BLaER1 (cell line): ENCODE data around the gene CDK14.
"Not testable (repeated sequence)": the region's sequence is repeated elsewhere in the genome, so short reads cannot be mapped to it uniquely, and the experiment has no call there.

Experiments
- H3K27ac ChIP-seq: shearing (Covaris generic); formaldehyde crosslinking; 2 replicates; pipeline ENCODE4 v1.8.1; 2022
- H3K27me3 ChIP-seq: shearing (Covaris generic); formaldehyde crosslinking; 2 replicates; pipeline ENCODE4 v1.8.1; 2022
- H3K36me3 ChIP-seq: shearing (Covaris generic); formaldehyde crosslinking; 2 replicates; pipeline ENCODE4 v1.8.1; 2022
- H3K4me1 ChIP-seq: shearing (Covaris generic); formaldehyde crosslinking; 2 replicates; pipeline ENCODE4 v1.8.1; 2022
- H3K4me2 ChIP-seq: shearing (Covaris generic); formaldehyde crosslinking; 2 replicates; pipeline ENCODE4 v1.8.1; 2022
- H3K4me3 ChIP-seq: shearing (Covaris generic); formaldehyde crosslinking; 2 replicates; pipeline ENCODE4 v1.8.1; 2022
- H3K9ac ChIP-seq: shearing (Covaris generic); formaldehyde crosslinking; 2 replicates; pipeline ENCODE4 v1.8.1; 2022
- H3K9me3 ChIP-seq: shearing (Covaris generic); formaldehyde crosslinking; 2 replicates; pipeline ENCODE4 v1.8.1; 2022
- H4K20me1 ChIP-seq: shearing (Covaris generic); formaldehyde crosslinking; 2 replicates; pipeline ENCODE4 v1.8.1; 2022
- Cebpa-rat ChIP-seq: shearing (Covaris generic); IDR thresholded peaks from 2 replicates; pipeline ENCODE4 v1.8.1; 2022

Gene CDK14

DNA sequence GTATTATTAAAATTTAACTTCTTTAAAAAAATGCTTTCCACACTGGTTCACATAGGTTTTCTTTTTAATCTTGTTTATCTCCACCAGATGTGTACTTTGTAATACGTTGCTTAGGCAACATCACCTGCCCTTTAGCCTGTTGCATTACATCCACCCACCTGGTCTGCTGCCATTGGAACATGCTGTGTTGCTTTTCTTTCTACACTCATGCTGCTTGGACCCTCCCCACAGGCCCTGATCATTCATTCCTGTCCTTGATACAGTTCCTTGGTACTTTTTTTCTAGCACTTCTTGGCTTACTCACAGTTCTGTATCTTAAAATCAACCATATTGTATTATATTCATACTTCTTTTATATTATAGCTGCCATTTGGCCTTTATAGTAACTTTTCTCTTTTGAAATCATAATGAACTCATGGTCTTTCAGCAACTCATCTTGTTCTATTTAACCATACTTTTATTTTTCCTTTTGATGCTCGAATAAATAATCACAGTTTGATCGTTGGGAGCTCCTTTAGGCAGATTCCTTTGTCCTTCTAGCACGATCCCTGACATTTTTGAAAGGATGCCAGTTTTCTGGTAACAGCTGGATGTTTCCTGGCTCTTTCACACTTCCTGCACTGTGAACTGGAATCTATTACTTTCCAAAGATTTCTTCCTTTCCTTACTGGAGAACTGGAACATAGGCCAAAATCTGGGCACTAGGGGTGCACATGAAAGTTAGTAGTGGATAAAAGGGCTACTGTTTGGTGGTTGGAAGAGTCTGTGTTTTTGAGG lies 125.1 kb downstream of the CDK14 start:
- H3K27me3 ChIP-seq = no peaks in the 10 kb centered on the region
- H3K27ac ChIP-seq = no peak overlapping the region
- H3K9ac ChIP-seq = no peak overlapping the region
- H3K4me1 ChIP-seq = peaks cover 20% of the 10 kb centered on the region
- no peak for TF ChIP-seq Cebpa-rat
- no peak overlapping the region for H3K4me2 ChIP-seq
- H3K9me3 ChIP-seq = no peaks in the 10 kb centered on the region
- H3K36me3 ChIP-seq = 0 out of 2 replicates have a peak, but pooled peaks cover 6% of the 10 kb centered on the region
- H4K20me1 ChIP-seq = no peaks in the 10 kb centered on the region
- H3K4me3 ChIP-seq = no peak overlapping the region

DNA sequence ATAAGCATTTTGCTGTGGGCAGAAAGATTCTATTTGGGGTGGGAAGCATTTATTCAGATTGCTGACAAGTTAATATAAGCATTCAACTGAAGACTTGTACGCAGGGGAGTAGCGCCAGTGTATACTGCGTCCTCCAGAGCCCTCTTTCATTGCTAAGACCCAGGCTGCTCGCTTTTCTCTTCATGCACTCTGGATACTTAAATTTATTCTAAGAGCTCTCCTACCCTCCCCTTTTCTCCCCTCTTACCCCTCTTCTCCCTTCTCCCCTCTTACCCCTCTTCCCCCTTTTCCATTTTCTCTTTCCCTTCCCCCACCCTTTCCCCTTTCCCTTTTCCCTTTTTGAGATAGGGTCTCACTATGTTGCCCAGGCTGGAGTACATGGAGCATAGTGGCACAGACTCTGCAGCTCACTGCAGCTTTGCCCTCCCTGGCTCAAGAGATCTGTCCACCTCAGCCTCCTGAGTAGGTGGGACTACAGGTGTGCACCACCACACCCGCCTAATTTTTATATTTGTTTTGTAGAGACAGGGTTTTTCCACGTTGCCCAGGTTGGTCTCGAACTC lies 125.8 kb downstream of the CDK14 start:
- Histone ChIP-seq H3K4me1 (peaks cover 28% of the 10 kb centered on the region), H3K27ac (no peak overlapping the region)

DNA sequence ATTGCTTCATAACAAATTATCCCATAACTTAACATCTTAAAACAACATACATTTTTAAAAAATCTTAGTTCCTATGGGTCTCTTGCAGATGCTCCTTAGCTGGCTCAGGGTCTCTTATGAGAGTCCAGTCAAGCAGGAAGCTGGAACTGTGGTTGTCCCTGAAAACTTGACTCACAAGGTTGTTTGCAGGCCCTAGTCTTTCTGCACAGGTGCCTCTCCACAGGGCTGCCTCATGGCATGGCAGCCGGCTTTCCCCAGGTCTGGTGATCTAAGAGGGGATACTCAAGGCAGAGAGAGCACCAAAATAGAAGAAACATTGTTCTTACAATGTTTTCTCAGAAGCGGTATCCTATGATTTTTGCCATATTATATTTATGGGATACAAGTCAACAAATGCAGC lies 127.1 kb downstream of the CDK14 start:
- H3K36me3 ChIP-seq = peaks cover 9% of the 10 kb centered on the region; the same call in 1 of the 2 replicates
- no peak overlapping the region for H3K9ac ChIP-seq
- H3K9me3 ChIP-seq = no peaks in the 10 kb centered on the region
- no peak for TF ChIP-seq Cebpa-rat
- H3K27me3 ChIP-seq = no peaks in the 10 kb centered on the region
- H4K20me1 ChIP-seq = no peaks in the 10 kb centered on the region
- H3K27ac ChIP-seq = no peak overlapping the region
- H3K4me1 ChIP-seq = peaks cover 39% of the 10 kb centered on the region
- H3K4me2 ChIP-seq = peak overlapping the region; percentile 39; the same call in 1 of the 2 replicates
- H3K4me3 ChIP-seq = no peak overlapping the region

More for the DNA sequence above, 125.8 kb downstream of the CDK14 start:
- Histone ChIP-seq H3K4me2 (no peak overlapping the region), H4K20me1 (no peaks in the 10 kb centered on the region), H3K4me3 (no peak overlapping the region), H3K9me3 (no peaks in the 10 kb centered on the region), H3K36me3 (peaks cover 11% of the 10 kb centered on the region; the same call in 1 of the 2 replicates), H3K9ac (no peak overlapping the region), H3K27me3 (no peaks in the 10 kb centered on the region)
- TF ChIP-seq Cebpa-rat = no peak

DNA sequence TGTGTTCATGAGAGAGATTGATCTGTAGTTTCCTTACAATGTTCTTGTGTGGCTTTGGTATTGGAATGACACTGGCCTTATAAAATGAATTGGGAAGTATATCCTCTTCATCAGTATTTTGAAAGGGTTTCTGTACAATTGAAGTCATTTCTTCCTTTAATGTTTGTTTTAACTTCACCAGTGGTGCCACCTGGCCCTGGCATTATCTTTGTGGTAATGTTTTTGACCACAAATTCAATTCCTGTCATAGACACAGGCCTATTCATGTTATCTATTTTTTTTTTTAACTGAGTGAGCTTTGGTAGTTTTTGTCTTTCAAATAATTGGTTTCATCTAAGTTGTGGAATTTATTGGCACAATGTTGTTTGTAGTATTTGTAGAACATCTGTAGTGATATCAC lies 127.7 kb downstream of the CDK14 start:
- TF ChIP-seq Cebpa-rat = no peak
- H3K4me2 ChIP-seq = peak overlapping the region; percentile 39
- peaks cover 39% of the 10 kb centered on the region for H3K4me1 ChIP-seq
- H3K27ac ChIP-seq = no peak overlapping the region
- peaks cover 5% of the 10 kb centered on the region for H3K9me3 ChIP-seq
- peaks cover 10% of the 10 kb centered on the region; the same call in 1 of the 2 replicates for H3K36me3 ChIP-seq
- no peak overlapping the region for H3K9ac ChIP-seq
- no peaks in the 10 kb centered on the region for H4K20me1 ChIP-seq
- no peaks in the 10 kb centered on the region for H3K27me3 ChIP-seq
- no peak overlapping the region for H3K4me3 ChIP-seq

DNA sequence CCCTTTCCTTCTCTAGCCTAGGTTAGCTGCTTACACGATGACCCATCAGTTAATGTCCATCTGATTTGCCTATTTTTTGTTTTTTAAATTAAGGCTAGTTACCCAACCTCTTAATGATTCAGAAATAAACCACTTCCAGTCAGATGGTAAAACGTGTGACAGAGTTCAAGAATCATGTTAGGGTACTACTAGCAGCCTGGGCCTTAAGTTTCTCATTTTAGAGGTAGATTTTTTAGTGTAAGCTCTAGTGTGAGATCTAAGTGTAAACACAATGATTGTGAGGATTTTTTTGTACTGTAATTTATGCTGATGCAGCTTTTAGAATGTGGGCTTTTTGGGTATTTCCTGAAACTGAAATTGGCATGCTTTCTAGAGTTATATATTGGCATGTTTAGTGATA lies 130.0 kb downstream of the CDK14 start:
- H3K27ac ChIP-seq = no peak overlapping the region
- no peaks in the 10 kb centered on the region for H3K27me3 ChIP-seq
- 0 out of 2 replicates have a peak overlapping the region, but pooled peaks have one; percentile 4 for H3K4me2 ChIP-seq
- H3K4me3 ChIP-seq = no peak overlapping the region
- no peak overlapping the region for H3K9ac ChIP-seq
- peaks cover 39% of the 10 kb centered on the region for H3K4me1 ChIP-seq
- H4K20me1 ChIP-seq = no peaks in the 10 kb centered on the region
- H3K9me3 ChIP-seq = peaks cover 25% of the 10 kb centered on the region
- no peak for TF ChIP-seq Cebpa-rat
- peaks cover 31% of the 10 kb centered on the region for H3K36me3 ChIP-seq

DNA sequence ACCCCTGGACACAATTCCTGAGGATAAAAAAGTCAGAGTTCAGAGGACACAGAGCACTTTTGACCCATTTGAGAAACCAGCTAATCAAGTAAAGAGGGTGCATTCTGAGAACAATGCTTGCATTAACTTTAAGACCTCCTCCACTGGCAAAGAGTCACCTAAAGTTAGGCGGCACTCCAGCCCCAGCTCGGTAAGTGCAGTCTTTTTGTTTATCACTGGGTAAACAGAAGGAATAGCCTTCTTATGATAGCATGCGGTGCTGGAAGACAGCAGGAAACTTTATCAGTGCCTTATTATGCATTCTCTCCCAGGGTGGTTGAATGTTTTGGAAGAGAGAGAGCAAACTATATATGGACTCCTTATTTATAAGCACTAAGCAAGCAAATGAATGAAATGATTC lies 130.5 kb downstream of the CDK14 start:
- no peak for TF ChIP-seq Cebpa-rat
- Histone ChIP-seq H3K9me3 (peaks cover 30% of the 10 kb centered on the region), H3K36me3 (peaks cover 35% of the 10 kb centered on the region), H3K4me3 (no peak overlapping the region), H3K27me3 (no peaks in the 10 kb centered on the region), H3K4me2 (0 out of 2 replicates have a peak overlapping the region, but pooled peaks have one; percentile 4), H3K4me1 (peaks cover 39% of the 10 kb centered on the region), H3K9ac (no peak overlapping the region), H4K20me1 (no peaks in the 10 kb centered on the region), H3K27ac (no peak overlapping the region)

DNA sequence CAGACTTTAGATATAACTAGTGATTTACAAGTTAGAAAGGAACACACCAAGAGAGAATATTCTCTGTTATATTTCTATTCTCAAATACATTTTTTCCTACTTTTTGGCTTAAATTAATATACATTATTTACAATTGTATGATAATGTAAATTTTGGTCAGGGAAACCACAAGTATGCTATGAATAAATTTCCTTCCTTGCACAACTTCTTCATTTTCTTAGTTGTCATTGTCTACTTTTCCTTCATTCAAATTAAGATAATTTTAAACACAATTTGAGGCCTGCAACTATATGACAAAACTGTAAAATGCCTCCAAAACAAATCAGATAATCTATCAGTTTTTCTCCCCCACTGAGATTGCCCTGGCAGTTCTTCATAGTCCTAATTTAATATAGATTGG lies 131.3 kb downstream of the CDK14 start:
- peak overlapping the region; percentile 27; the same call in 1 of the 2 replicates for H3K4me2 ChIP-seq
- H4K20me1 ChIP-seq = no peaks in the 10 kb centered on the region
- peaks cover 43% of the 10 kb centered on the region for H3K36me3 ChIP-seq
- no peak for TF ChIP-seq Cebpa-rat
- H3K9ac ChIP-seq = no peak overlapping the region
- H3K27me3 ChIP-seq = no peaks in the 10 kb centered on the region
- peaks cover 38% of the 10 kb centered on the region for H3K9me3 ChIP-seq
- peaks cover 39% of the 10 kb centered on the region for H3K4me1 ChIP-seq
- no peak overlapping the region for H3K4me3 ChIP-seq
- H3K27ac ChIP-seq = no peak overlapping the region

DNA sequence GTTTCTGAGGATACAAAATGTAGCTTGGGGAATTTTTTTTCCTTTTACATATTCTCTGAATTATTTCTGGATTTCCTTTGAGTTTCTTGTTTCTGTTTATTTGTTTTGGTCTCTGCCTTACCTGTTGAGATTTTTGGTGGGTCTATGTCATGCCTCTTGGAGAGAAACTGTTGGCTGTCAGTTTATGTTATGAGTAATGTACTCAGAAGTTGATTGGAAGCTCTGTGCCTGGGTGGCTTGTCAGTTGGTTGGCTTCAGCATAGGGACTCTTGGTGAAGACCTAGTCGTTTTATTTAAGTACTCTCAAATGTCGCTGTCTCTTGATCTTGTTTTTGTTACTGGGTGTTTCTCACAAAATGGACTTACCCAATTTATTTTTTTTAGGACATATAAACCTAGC lies 132.4 kb downstream of the CDK14 start:
- H3K27ac ChIP-seq = no peak overlapping the region
- no peaks in the 10 kb centered on the region for H4K20me1 ChIP-seq
- H3K27me3 ChIP-seq = no peaks in the 10 kb centered on the region
- H3K4me2 ChIP-seq = no peak overlapping the region
- peaks cover 34% of the 10 kb centered on the region for H3K4me1 ChIP-seq
- H3K9me3 ChIP-seq = peaks cover 50% of the 10 kb centered on the region
- H3K4me3 ChIP-seq = no peak overlapping the region
- TF ChIP-seq Cebpa-rat = no peak
- peaks cover 49% of the 10 kb centered on the region for H3K36me3 ChIP-seq
- no peak overlapping the region for H3K9ac ChIP-seq

DNA sequence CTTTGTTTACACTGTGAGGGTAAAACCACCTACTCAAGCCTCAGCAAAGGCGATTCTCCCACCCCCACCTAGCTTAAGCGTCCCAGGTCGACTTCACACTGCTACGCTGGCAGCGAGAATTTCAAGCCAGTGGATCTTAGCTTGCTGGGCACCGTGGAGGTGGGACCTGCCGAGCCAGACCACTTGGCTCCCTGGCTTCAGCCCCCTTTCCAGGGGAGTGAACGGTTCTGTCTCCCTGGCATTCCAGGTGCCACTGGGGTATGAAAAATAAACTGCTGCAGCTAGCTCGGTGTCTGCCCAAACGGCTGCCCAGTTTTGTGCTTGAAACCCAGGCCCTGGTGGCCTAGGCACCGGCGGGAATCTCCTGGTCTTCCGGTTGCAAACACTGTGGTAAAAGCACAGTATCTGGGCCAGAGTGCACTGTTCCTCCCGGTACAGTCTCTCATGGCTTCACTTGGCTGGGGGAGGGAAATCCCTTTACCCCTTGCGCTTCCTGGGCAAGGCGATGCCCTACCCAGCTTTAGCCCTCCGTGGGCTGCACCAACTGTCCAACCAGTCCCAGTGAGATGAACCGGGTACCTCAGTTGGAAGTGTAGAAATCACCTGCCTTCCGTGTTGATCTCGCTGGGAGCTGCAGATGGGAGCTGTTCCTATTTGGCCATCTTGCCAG lies 139.6 kb downstream of the CDK14 start:
- H3K36me3 ChIP-seq = peaks cover 50% of the 10 kb centered on the region
- peaks cover 45% of the 10 kb centered on the region for H3K4me1 ChIP-seq
- H3K4me2 ChIP-seq = peak overlapping the region; percentile 68
- not testable (repeated sequence) for H3K4me3 ChIP-seq, H3K27me3 ChIP-seq, H4K20me1 ChIP-seq
- H3K9ac ChIP-seq = peak overlapping the region; percentile 55; the same call in 1 of the 2 replicates
- H3K27ac ChIP-seq = peak overlapping the region; percentile 80
- H3K9me3 ChIP-seq = peaks cover 48% of the 10 kb centered on the region

DNA sequence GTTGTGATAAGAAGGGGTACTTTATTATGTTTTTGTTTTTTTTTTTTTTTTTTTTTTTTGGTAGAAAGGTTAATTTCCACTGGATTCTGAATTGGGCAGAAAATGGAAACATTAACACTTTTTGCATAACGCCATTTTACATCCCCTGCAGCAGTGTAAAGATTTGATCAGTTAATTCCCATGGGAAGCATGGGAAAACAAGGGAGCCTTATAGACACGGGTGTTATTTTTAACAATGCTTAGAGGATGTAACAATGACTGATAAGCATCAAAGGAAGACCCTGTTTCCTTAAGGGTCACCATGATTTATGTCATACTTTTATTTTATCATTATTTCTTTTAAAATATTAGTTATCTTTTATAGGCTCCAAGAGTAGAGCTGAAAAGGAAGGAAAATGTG lies 140.2 kb downstream of the CDK14 start:
- no peak overlapping the region for H3K4me3 ChIP-seq

More for the DNA sequence above, 140.2 kb downstream of the CDK14 start:
- peaks cover 45% of the 10 kb centered on the region for H3K4me1 ChIP-seq
- H3K9ac ChIP-seq = peak overlapping the region; percentile 55; the same call in 1 of the 2 replicates
- peak overlapping the region; percentile 80; the same call in 1 of the 2 replicates for H3K27ac ChIP-seq
- H3K27me3 ChIP-seq = no peaks in the 10 kb centered on the region
- no peaks in the 10 kb centered on the region for H4K20me1 ChIP-seq
- H3K4me2 ChIP-seq = peak overlapping the region; percentile 68
- TF ChIP-seq Cebpa-rat = no peak
- peaks cover 42% of the 10 kb centered on the region for H3K9me3 ChIP-seq
- peaks cover 49% of the 10 kb centered on the region for H3K36me3 ChIP-seq
